IPS DF 4.7 (cell line): ENCODE measurements around the gene S100A7A.
A peak's percentile ranks its signal among the peaks of the same experiment; 100 is the strongest.

Experiments used
- DNase-seq: peaks from one replicate; pipeline ENCODE4 v3.0.0-alpha.2; 2013; ENCODE audit warnings: low spot score; ENCODE audit errors: extremely low read depth

The S100A7A gene

GRCh38 chr1:153415850-153416570 lies at the start of gene S100A7A:
Gene S100A7A, plus strand, starts transcription at chr1:153416520. Its CDS starts 1,563 bp downstream, at chr1:153418083.
- no peak for DNase-seq

DNA sequence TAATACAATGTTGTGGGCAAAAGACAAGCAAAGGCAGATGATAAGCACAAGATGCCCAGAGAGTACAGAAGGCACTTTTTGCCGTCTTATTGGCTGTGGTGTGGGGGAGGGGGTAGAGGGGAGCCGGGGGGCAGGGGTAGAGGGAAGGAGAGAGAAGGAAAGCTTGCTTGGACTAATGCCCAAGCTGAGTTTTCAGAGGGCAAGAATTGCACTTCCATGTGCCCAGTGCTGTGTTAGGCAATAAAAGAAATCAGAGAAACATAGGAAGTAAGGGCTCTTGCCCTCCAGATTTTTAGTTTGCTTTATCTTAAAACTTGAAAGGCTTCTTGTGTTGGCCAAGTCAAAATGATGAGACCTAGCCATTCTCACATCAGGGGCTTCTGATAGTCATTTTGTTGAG lies 49.2 kb upstream of the S100A7A start:
- DNase-seq: no peak

DNA sequence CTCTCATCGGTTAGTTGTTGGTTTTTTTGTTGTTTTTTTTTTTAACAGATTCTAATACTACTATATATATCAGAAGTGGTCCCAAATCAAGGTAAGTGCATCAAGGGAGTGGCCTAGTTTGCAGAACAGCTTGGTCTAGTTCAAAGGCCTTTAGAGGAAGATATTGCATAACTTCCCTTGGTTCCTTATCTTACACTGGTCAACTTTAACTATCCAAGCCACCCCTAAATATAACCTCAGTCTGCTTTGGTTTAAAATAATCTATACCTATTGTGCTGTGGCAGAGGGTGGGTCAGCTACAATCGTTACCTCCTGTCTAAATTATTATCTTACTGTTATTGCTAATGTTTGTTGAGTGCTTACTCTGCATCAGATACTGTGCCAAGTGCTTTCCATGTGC lies 47.8 kb upstream of the S100A7A start:
- DNase-seq: no peak

DNA sequence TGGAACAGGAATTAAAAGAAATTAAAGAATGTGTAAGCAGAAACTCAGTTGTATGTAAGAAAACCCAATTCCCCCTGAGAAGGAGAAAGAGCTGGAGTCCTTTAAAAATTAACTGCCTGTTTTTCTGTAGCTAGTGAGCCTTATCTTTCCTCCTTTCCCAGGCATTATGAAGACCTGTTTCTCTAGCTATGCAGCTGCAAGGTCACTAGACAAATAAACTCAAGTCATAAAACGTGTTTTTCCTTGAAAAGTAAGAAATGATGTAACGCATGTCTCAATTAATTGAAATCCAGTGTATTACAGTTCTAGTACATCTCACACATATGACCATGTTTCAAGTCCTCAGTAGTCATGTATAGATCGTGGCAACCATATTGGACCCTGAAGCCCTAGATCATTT lies 46.2 kb upstream of the S100A7A start:
- no peak for DNase-seq

DNA sequence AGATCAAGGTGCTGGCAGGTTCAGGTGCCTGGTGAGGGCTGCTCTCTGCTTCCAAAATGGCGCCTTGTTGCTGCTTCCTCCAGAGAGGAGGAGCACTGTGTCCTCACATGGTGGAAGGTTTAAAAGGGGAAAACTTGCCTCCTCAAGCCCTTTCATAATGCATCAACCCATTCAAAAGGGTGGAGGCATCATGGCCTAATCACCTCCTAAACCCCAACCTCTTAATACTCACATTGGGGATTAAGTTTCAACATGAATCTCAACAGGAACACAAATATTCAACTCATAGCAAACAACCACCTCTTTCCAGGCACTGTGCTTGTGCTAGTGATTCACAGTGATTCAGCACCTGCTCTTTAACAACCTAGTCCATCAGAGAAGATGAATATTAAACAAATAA lies 45.1 kb upstream of the S100A7A start:
- no peak for DNase-seq

- no peak for DNase-seq
These were observed 43.7 kb upstream of the S100A7A start for GRCh38 chr1:153372571-153372970.

- DNase-seq: no peak
These were observed 42.2 kb upstream of the S100A7A start for GRCh38 chr1:153374071-153374470.

DNA sequence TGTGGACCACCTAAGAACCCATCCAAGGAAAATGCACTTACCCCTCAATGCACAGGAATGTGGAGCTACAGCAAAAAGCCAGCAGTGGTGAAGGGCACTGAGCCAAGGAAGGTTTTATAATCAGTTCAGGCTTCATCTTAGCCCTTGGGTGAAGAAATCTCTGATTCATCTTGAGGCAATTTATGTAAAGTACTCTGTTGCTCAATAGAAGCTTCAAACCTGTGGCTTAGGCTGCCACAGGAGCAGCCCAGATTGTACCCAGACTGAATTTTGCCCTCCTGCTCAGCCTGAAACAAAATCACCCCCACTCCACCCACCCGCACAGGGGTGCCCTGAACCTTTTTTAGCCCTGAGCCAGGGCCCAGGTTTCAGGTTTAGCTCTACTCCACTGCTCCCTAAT lies 40.8 kb upstream of the S100A7A start, which contains the start of gene S100A12:
TSS of gene S100A12 (minus strand) at position 111 of the 400 bp plus-strand sequence. CDS start 1,029 bp downstream, outside the sequence.
- DNase-seq: no peak

- no peak for DNase-seq
These were observed 36.7 kb upstream of the S100A7A start for GRCh38 chr1:153379591-153379990.

DNA sequence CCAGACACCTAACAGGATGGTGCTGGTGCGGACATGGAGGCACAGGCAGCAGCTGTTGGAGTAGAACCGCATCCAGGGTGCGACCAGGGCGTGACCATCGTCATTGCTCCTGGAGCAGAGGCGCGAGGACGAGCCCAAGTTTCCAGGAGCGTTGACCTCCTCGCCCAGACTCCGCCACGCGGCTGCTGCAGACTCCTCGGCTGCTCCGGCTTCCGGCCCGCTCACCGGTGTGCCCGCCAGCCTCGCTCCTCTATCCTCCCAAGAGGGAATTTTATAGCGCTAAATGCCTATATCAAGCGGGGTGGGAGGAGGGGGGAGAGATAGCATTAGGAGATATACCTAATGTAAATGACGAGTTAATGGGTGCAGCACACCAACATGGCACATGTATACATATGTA lies 35.6 kb upstream of the S100A7A start:
- DNase-seq: no peak

- no peak for DNase-seq
These were observed 31.3 kb upstream of the S100A7A start for GRCh38 chr1:153384958-153385580.

DNA sequence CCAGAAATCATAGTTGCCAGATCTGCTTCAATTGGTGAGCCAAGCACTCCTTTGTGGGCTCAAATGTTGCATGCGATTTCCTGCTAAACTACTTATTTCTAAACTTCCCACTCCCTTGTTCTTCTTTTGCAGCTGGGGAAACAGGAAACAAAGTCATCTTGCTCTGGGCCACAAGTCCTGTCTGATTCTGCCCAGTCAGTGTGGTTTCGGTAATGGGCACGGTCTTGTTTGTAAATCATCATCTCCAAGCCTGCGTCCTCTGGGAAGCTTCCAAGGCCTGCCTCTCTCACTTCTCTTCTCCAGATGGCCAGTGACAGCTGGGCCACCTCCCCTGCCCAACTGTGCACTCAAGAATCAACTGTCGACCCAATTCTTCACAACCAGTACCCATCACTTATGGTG lies 29.8 kb upstream of the S100A7A start:
- no peak for DNase-seq

- DNase-seq: no peak
These were observed 29.3 kb upstream of the S100A7A start for GRCh38 chr1:153387001-153387400.

DNA sequence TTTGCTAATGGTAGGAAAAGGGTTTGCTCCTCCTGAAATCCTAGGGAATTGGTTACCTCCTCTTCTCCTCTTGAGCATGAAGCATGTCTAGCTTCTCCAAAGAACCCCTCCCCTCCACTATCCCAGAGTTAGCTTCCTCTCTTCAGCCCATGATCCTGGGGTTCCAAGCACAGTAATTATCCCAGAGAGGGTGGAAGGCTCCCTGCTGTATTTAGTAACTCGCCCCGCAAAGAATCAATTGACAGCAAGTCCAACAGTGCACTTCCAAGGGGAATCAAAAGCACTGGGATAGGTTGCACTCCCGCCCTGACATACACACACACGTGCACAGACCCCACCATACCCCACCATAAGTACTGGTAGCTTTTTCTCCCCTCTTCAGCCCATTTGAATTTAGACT lies 28.5 kb upstream of the S100A7A start:
- DNase-seq: no peak

GRCh38 chr1:153389401-153389800 lies 26.9 kb upstream of the S100A7A start:
- DNase-seq: no peak

DNA sequence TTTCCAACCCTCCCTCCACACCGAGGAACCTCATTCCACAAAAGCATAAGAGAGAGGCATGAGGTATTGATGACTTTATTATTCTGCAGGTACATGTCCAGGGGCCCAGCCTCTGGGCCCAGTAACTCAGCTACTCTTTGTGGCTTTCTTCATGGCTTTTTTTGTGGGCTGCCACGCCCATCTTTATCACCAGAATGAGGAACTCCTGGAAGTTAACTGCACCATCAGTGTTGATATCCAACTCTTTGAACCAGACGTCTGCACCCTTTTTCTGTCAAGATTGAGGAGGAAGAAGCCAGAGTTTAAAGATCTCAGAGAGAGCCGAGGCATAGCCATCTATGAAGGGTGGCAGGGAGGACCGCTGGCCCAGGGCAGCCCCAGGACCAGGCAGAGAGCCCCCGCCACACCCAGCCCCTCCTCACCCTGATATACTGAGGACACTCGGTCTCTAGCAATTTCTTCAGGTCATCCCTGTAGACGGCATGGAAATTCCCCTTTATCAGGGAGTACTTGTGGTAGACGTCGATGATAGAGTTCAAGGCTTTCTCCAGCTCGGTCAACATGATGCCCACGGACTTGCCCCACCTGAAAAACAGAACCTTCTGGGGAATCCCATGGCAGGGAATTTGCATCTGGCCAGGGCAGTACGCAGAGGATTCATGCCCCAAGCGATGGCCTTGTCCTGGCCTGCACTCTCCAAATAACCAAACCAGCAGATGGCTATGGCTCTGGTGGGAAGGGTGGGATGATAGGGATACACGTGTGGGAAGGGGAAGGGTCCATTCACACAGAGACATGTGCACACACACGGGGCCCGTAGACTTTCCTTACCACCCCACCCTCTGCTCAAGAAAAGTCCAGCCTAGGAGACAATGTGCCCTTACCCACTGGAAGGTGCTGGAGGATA lies 26.1 kb upstream of the S100A7A start:
- no peak for DNase-seq

GRCh38 chr1:153390938-153391710 lies 25.2 kb upstream of the S100A7A start, which contains the start of gene S100A8:
Gene S100A8, minus strand, starts transcription at chr1:153391073. Its CDS starts 538 bp downstream, at chr1:153390535.
- no peak for DNase-seq

DNA sequence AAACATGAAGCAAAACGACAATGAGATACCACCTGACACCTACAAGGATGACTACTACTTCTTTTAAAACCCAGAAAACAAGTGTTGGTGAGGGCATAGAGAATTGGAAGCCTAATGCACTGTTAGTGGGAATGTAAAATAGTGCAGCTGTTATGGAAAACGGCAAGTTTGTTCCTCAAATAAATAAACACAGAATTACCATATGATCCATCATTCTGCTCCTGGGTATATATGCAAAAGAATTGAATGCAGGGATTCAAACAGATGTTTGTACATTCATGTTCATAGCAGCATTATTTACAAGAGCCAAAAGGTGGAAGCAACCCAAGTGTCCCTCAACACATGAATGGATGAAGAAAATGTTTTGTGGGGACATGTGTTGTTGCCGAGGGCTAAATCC lies 24.1 kb upstream of the S100A7A start:
- no peak for DNase-seq

- DNase-seq: no peak
These were observed 23.5 kb upstream of the S100A7A start for GRCh38 chr1:153392822-153393221.

DNA sequence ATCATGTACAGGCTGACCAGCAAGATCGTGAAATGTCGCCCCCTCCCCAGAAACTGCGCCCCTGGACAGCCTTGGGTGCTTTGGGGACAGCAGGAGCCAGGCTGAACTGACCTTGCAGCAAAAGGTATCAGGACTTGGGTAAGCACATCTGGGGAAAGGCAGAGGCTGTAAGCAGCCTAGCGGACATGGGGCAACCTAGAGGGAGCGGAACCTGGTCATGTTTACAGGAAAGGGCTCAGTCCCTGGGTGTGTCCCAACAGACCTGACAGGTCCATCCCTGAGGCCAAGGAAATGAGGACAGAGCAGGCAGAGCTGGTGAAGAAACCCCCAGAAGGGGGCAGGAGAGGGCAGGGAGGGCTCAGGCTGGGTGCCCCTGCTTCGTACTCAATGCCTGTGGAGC lies 22.4 kb upstream of the S100A7A start:
- DNase-seq: peak; percentile 9

DNA sequence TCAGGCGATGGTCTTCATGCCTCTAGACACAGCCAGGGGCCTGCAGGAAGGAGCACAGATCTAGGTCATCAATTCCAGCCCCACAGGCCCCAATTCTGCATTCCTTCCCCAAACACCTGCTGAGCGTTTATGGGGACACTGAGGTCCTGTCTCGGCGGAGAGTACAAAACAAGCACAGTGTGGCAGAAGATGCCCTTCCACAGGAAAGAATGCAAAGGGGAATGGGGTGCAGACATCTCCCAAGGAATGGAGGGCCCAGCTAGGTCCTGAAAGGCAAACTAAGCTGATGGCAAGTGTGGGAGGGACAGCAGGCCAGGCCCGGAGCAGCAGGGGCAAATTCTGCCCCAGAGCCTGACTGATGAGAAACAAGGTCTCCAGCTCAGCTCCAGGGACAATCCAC lies 21.9 kb upstream of the S100A7A start:
- DNase-seq: no peak
